Loucy (cell line): Measurements from ENCODE around the gene DOCK6.

ENCODE experiments used
- H2AFZ ChIP-seq: fragments of 200-600 bp; sonication (generic); 2 replicates; pipeline ENCODE4 v1.6.0; 2016; ENCODE audit warnings: antibody characterized with exemption, mild to moderate bottlenecking, low read length, moderate library complexity
- H3F3A ChIP-seq: fragments of 200-600 bp; 2 replicates; pipeline ENCODE4 v1.6.0; 2016; ENCODE audit warnings: antibody characterized with exemption, low read depth, mild to moderate bottlenecking
- H3K27me3 ChIP-seq: fragments of 200-600 bp; sonication (generic); 2 replicates; pipeline ENCODE4 v1.6.1; 2014; ENCODE audit warnings: low read length, mild to moderate bottlenecking; ENCODE audit not compliant: insufficient read depth, poor library complexity, severe bottlenecking
- H3K36me3 ChIP-seq: fragments of 200-600 bp; sonication (generic); 2 replicates; pipeline ENCODE4 v1.6.1; 2016; ENCODE audit warnings: low read length; ENCODE audit not compliant: insufficient read depth
- H3K4me1 ChIP-seq: fragments of 200-600 bp; sonication (generic); 2 replicates; pipeline ENCODE4 v1.5.1; 2014; ENCODE audit warnings: low read length, mild to moderate bottlenecking; ENCODE audit not compliant: insufficient read depth, poor library complexity, severe bottlenecking
- H3K4me2 ChIP-seq: fragments of 200-600 bp; sonication (generic); 2 replicates; pipeline ENCODE4 v1.6.0; 2014; ENCODE audit warnings: antibody characterized with exemption, low read length, low read depth, mild to moderate bottlenecking; ENCODE audit not compliant: poor library complexity, severe bottlenecking
- H3K4me3 ChIP-seq: fragments of 200-600 bp; sonication (generic); 2 replicates; pipeline ENCODE4 v1.5.1; 2014; ENCODE audit warnings: low read length, mild to moderate bottlenecking, mixed read lengths; ENCODE audit not compliant: poor library complexity, severe bottlenecking
- H3K79me2 ChIP-seq: fragments of 200-600 bp; sonication (generic); 2 replicates; pipeline ENCODE4 v1.6.1; 2014; ENCODE audit warnings: low read length; ENCODE audit not compliant: insufficient read depth
- H3K9ac ChIP-seq: fragments of 200-600 bp; sonication (generic); 2 replicates; pipeline ENCODE4 v1.6.0; 2014; ENCODE audit warnings: mild to moderate bottlenecking, low read depth, low read length, moderate library complexity; ENCODE audit not compliant: poor library complexity, severe bottlenecking
- H3K9me2 ChIP-seq: fragments of 200-600 bp; sonication (generic); replicated peaks from 2 replicates; pipeline ENCODE4 v1.6.1; 2016; ENCODE audit warnings: low read depth, low read length, mixed read lengths
- H3K9me3 ChIP-seq: fragments of 200-600 bp; sonication (generic); 2 replicates; pipeline ENCODE4 v1.6.1; 2014; ENCODE audit warnings: mild to moderate bottlenecking, antibody characterized with exemption, low read length, low read depth; ENCODE audit not compliant: insufficient read depth
- H4K20me1 ChIP-seq: fragments of 200-600 bp; sonication (generic); 2 replicates; pipeline ENCODE4 v1.6.0; 2014; ENCODE audit warnings: antibody characterized with exemption, low read length, mild to moderate bottlenecking; ENCODE audit not compliant: insufficient read depth, poor library complexity, severe bottlenecking
- CTCF ChIP-seq: fragments of 200-600 bp; sonication (generic); conservative IDR thresholded peaks from 2 replicates; pipeline ENCODE4 v1.5.1; 2014; ENCODE audit warnings: mild to moderate bottlenecking, antibody characterized with exemption, low read length
- EZH2phosphoT487 ChIP-seq: fragments of 200-600 bp; IDR thresholded peaks from 2 replicates; pipeline ENCODE4 v1.6.1; 2018; ENCODE audit warnings: antibody characterized with exemption, mild to moderate bottlenecking, moderate library complexity, borderline replicate concordance

The DOCK6 gene

GRCh38 chr19:11265785-11266236, 3.5 kb upstream of the DOCK6 start:
- H3K4me3 ChIP-seq: no peak overlapping the region
- no peaks in the 10 kb centered on the region for H3K4me1 ChIP-seq
- no peak for TF ChIP-seq CTCF
- no peak for TF ChIP-seq EZH2phosphoT487
- H3K9me2 ChIP-seq: no peaks in the 10 kb centered on the region
- no peaks in the 10 kb centered on the region for H4K20me1 ChIP-seq
- no peaks in the 10 kb centered on the region for H3K79me2 ChIP-seq
- H3K27me3 ChIP-seq: no peaks in the 10 kb centered on the region
- no peak overlapping the region for H3K4me2 ChIP-seq
- no peaks in the 10 kb centered on the region for H3K9me3 ChIP-seq
- no peak overlapping the region for H2AFZ ChIP-seq
- no peak overlapping the region for H3K9ac ChIP-seq
- H3F3A ChIP-seq: no peaks in the 10 kb centered on the region
- H3K36me3 ChIP-seq: no peaks in the 10 kb centered on the region

- Histone ChIP-seq H2AFZ (no peak overlapping the region), H3K4me3 (no peak overlapping the region), H4K20me1 (no peaks in the 10 kb centered on the region)
Observed at GRCh38 chr19:11265177-11265784, 3.0 kb upstream of the DOCK6 start.

GRCh38 chr19:11264452-11265176, 2.3 kb upstream of the DOCK6 start:
- no peaks in the 10 kb centered on the region for H4K20me1 ChIP-seq
- H3K27me3 ChIP-seq: no peaks in the 10 kb centered on the region
- H3K36me3 ChIP-seq: no peaks in the 10 kb centered on the region
- H3K4me3 ChIP-seq: no peak overlapping the region
- TF ChIP-seq CTCF (no peak), EZH2phosphoT487 (no peak)
- H3K79me2 ChIP-seq: no peaks in the 10 kb centered on the region
- H3K4me2 ChIP-seq: no peak overlapping the region
- no peaks in the 10 kb centered on the region for H3K4me1 ChIP-seq
- no peaks in the 10 kb centered on the region for H3F3A ChIP-seq
- H3K9me3 ChIP-seq: no peaks in the 10 kb centered on the region
- H3K9ac ChIP-seq: no peak overlapping the region
- no peaks in the 10 kb centered on the region for H3K9me2 ChIP-seq
- no peak overlapping the region for H2AFZ ChIP-seq

More at GRCh38 chr19:11265177-11265784, 3.0 kb upstream of the DOCK6 start:
- Histone ChIP-seq H3K27me3 (no peaks in the 10 kb centered on the region), H3K36me3 (no peaks in the 10 kb centered on the region), H3F3A (no peaks in the 10 kb centered on the region), H3K4me1 (no peaks in the 10 kb centered on the region), H3K9me3 (no peaks in the 10 kb centered on the region), H3K9ac (no peak overlapping the region), H3K79me2 (no peaks in the 10 kb centered on the region), H3K9me2 (no peaks in the 10 kb centered on the region), H3K4me2 (no peak overlapping the region)
- TF ChIP-seq CTCF (no peak), EZH2phosphoT487 (no peak)
